GM23338 (cell line): ENCODE measurements around the gene COL1A1.

Source experiments
- TF ChIP-seq, protein P1 (sequence below): IDR thresholded peaks from one replicate; pipeline ENCODE4 v1.6.1; 2018; ENCODE audit warnings: antibody characterized with exemption; ENCODE audit not compliant: unreplicated experiment
- TF ChIP-seq, protein P2 (sequence below), 2 experiments: fragments of 200-600 bp in 1 of 2; sonication (generic) in 1 of 2; conservative IDR thresholded peaks; 2 replicates each; pipeline versions ENCODE4 v1.5.1 to v1.6.1; 2016 to 2017; ENCODE audit warnings: antibody characterized with exemption in 2 of 2, low read depth in 2 of 2, mild to moderate bottlenecking in 2 of 2, moderate library complexity in 1 of 2

DNA sequence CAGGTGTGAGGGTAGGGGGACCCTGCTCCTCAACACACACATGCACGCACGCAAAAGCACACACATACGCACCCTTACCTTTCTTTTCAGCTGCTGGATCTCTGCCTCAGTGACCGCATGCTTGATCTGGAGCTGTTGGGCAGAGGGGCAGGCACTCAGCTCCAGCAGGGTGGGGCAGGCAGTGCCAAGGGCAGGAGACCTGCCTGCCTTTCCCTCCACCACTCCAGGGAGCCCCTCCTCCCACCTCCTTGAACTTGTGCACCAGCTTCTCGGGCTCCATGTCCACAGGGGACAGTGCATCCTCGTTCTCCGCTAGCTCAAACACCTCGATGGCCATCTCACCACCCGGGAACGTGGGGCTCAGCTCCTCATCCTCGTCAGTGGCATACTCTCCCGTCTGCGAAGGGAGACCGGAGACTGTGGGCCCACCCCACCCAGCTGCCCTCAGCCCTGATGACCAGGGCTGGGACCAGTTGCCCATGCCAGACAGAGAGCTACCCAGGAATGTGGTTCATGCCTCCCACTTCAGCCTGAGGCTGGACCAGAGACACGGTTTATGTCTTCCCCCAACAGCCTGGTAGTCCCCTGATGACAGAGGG is 62.1 kb downstream of the COL1A1 start:
- TF ChIP-seq, protein P1, sequence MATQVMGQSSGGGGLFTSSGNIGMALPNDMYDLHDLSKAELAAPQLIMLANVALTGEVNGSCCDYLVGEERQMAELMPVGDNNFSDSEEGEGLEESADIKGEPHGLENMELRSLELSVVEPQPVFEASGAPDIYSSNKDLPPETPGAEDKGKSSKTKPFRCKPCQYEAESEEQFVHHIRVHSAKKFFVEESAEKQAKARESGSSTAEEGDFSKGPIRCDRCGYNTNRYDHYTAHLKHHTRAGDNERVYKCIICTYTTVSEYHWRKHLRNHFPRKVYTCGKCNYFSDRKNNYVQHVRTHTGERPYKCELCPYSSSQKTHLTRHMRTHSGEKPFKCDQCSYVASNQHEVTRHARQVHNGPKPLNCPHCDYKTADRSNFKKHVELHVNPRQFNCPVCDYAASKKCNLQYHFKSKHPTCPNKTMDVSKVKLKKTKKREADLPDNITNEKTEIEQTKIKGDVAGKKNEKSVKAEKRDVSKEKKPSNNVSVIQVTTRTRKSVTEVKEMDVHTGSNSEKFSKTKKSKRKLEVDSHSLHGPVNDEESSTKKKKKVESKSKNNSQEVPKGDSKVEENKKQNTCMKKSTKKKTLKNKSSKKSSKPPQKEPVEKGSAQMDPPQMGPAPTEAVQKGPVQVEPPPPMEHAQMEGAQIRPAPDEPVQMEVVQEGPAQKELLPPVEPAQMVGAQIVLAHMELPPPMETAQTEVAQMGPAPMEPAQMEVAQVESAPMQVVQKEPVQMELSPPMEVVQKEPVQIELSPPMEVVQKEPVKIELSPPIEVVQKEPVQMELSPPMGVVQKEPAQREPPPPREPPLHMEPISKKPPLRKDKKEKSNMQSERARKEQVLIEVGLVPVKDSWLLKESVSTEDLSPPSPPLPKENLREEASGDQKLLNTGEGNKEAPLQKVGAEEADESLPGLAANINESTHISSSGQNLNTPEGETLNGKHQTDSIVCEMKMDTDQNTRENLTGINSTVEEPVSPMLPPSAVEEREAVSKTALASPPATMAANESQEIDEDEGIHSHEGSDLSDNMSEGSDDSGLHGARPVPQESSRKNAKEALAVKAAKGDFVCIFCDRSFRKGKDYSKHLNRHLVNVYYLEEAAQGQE: no peak
- TF ChIP-seq, protein P2, sequence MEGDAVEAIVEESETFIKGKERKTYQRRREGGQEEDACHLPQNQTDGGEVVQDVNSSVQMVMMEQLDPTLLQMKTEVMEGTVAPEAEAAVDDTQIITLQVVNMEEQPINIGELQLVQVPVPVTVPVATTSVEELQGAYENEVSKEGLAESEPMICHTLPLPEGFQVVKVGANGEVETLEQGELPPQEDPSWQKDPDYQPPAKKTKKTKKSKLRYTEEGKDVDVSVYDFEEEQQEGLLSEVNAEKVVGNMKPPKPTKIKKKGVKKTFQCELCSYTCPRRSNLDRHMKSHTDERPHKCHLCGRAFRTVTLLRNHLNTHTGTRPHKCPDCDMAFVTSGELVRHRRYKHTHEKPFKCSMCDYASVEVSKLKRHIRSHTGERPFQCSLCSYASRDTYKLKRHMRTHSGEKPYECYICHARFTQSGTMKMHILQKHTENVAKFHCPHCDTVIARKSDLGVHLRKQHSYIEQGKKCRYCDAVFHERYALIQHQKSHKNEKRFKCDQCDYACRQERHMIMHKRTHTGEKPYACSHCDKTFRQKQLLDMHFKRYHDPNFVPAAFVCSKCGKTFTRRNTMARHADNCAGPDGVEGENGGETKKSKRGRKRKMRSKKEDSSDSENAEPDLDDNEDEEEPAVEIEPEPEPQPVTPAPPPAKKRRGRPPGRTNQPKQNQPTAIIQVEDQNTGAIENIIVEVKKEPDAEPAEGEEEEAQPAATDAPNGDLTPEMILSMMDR (conservative IDR thresholded peaks at IDR 0.05; ENCODE audit: low read depth in 2 of 2): no peak
